Fibroblast of villous mesenchyme (primary cell): ENCODE data around the gene OR10A2. TPM values are rescaled to one million over a fixed set of nuclear protein-coding genes. Genes with fewer than 3 reads are reported as not detected.

Source experiments
- DNase-seq: peaks from one replicate; pipeline ENCODE4 v3.0.0-alpha.2; 2010; ENCODE audit warnings: low read depth
- H3K4me3 ChIP-seq: 2 replicates; pipeline ENCODE4 v1.5.1; 2011; ENCODE audit warnings: low read depth, mild to moderate bottlenecking, low read length
- CTCF ChIP-seq: IDR thresholded peaks from 2 replicates; pipeline ENCODE4 v1.5.1; 2012; ENCODE audit warnings: low read depth, mild to moderate bottlenecking, low read length; ENCODE audit not compliant: insufficient read depth
- total RNA-seq: library from RNA; depleted of rRNA; stranded (reverse); fragments of >200 nt; gene quantifications from 2 replicates; pipeline ENCODE4 v1.2.3, GENCODE V29; 2012

The OR10A2 gene
- total RNA-seq, 1 donor, result not detected

- no peak for TF ChIP-seq CTCF
- DNase-seq, result no peak
These were observed 56.8 kb downstream of the OR10A2 start for GRCh38 chr11:6919698-6920097.

GRCh38 chr11:6920702-6921101 is 57.8 kb downstream of the OR10A2 start, which contains the start of gene OR2D3:
Gene OR2D3, plus strand, starts transcription at chr11:6921002. Its CDS starts 0 bp downstream, at chr11:6921002.
- no peak for TF ChIP-seq CTCF

More at GRCh38 chr11:6919698-6920097, 56.8 kb downstream of the OR10A2 start:
- H3K4me3 ChIP-seq, result no peak overlapping the region

More at GRCh38 chr11:6920702-6921101, 57.8 kb downstream of the OR10A2 start, which contains the start of gene OR2D3:
- DNase-seq, result no peak
- no peak within 1 kb of the TSS for H3K4me3 ChIP-seq

Other genes with a start within 250 kb of the OR10A2 start
- 98.4 and 110 TPM in 2 replicates for gene TPP1, start 243.6 kb upstream of the OR10A2 start, total RNA-seq
- gene DCHS1, start 207.2 kb upstream of the OR10A2 start, total RNA-seq, result 33.7 and 63.8 TPM in 2 replicates
- gene MRPL17, start 179.7 kb upstream of the OR10A2 start, total RNA-seq, result 58.6 and 70.0 TPM in 2 replicates
- gene OR2AG2, start 91.1 kb upstream of the OR10A2 start, total RNA-seq, result under 0.01 and 0.32 TPM in 2 replicates
- gene OR2AG1, start 80.0 kb upstream of the OR10A2 start, total RNA-seq, result not detected in 2 replicates
- 0.32 and 0.43 TPM in 2 replicates for gene OR6A2, start 63.4 kb upstream of the OR10A2 start, total RNA-seq
- gene OR10A5, start 17.4 kb upstream of the OR10A2 start, total RNA-seq, result not detected in 2 replicates
- gene OR10A4, start 13.6 kb downstream of the OR10A2 start, total RNA-seq, result not detected in 2 replicates
- gene OR2D2, start 29.4 kb downstream of the OR10A2 start, total RNA-seq, result 0.64 and 0.86 TPM in 2 replicates
- not detected in 2 replicates for gene OR2D3, start 57.9 kb downstream of the OR10A2 start, total RNA-seq
- gene ZNF215, start 63.4 kb downstream of the OR10A2 start, total RNA-seq, result 6.5 and 7.1 TPM in 2 replicates
- 2.6 and 3.2 TPM in 2 replicates for gene ZNF214, start 157.3 kb downstream of the OR10A2 start, total RNA-seq
- gene NLRP14, start 157.4 kb downstream of the OR10A2 start, total RNA-seq, result under 0.01 and 0.32 TPM in 2 replicates
- gene RBMXL2, start 225.9 kb downstream of the OR10A2 start, total RNA-seq, result under 0.01 TPM in 1 of 2 replicates, not detected in the other